ENCODE measurements around the gene CRB3.

Gene CRB3

DNA sequence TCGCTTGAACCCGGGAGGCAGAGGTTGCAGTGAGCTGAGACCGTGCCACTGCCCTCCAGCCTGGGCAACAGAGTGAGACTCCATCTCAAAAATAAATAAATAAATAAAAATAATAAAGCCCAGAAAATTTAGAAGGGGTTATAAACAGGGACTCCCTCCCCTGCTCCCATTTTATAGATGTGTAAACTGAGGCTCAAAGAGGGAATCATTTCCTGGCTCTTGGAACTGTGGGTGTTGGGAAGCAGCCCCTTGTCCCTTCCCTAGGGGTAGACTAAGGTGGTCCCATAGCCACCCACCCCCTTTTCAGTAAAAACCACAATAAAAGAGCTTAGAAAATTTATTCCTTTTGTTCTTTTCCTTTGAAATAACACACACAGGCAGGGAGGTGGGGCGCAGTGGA, 24.3 kb upstream of the CRB3 start:
- H3K9me3 ChIP-seq (ENCODE audit: control insufficient read depth, low read length), result no peaks in the 10 kb centered on the region
- H3K36me3 ChIP-seq (ENCODE audit: control insufficient read depth, insufficient read depth, low read length), result no peaks in the 10 kb centered on the region
- no peak overlapping the region for H3K27ac ChIP-seq (ENCODE audit: low read depth, low read length, severe bottlenecking)
- H3K4me3 ChIP-seq (ENCODE audit: extremely low read depth, insufficient read depth, low read length, poor library complexity, severe bottlenecking), result no peak overlapping the region
- H3K4me1 ChIP-seq (ENCODE audit: control insufficient read depth, insufficient read depth, low read length, poor library complexity, severe bottlenecking), result no peaks in the 10 kb centered on the region
- WGBS, 2 experiments (ENCODE audit: insufficient coverage in 2 of 2), result no CpG with 5 or more reads among the region's 4 CpGs

- Histone ChIP-seq H3K4me3 (ENCODE audit: extremely low read depth, insufficient read depth, low read length, poor library complexity, severe bottlenecking) (no peak overlapping the region), H3K36me3 (ENCODE audit: control insufficient read depth, insufficient read depth, low read length) (peaks cover 4% of the 10 kb centered on the region), H3K9me3 (ENCODE audit: control insufficient read depth, low read length) (no peaks in the 10 kb centered on the region), H3K27ac (ENCODE audit: low read depth, low read length, severe bottlenecking) (no peak overlapping the region), H3K4me1 (ENCODE audit: control insufficient read depth, insufficient read depth, low read length, poor library complexity, severe bottlenecking) (no peaks in the 10 kb centered on the region)
- 75 to 94% methylated on average over 2 of the region's 3 CpGs for WGBS, 2 experiments (ENCODE audit: insufficient coverage in 2 of 2)
These were observed 23.2 kb upstream of the CRB3 start for GRCh38 chr19:6440905-6441304.

GRCh38 chr19:6442087-6442688, 21.9 kb upstream of the CRB3 start:
- H3K9me3 ChIP-seq (ENCODE audit: control insufficient read depth, low read length), result no peaks in the 10 kb centered on the region
- H3K27ac ChIP-seq (ENCODE audit: low read depth, low read length, severe bottlenecking), result no peak overlapping the region
- 89 to 91% methylated on average over 7 to 9 of the region's 13 CpGs for WGBS, 2 experiments (ENCODE audit: insufficient coverage in 2 of 2)
- peaks cover 8% of the 10 kb centered on the region for H3K36me3 ChIP-seq (ENCODE audit: control insufficient read depth, insufficient read depth, low read length)
- no peak overlapping the region for H3K4me3 ChIP-seq (ENCODE audit: extremely low read depth, insufficient read depth, low read length, poor library complexity, severe bottlenecking)
- no peaks in the 10 kb centered on the region for H3K4me1 ChIP-seq (ENCODE audit: control insufficient read depth, insufficient read depth, low read length, poor library complexity, severe bottlenecking)

- H3K36me3 ChIP-seq (ENCODE audit: control insufficient read depth, insufficient read depth, low read length), result peaks cover 8% of the 10 kb centered on the region
- H3K4me3 ChIP-seq (ENCODE audit: extremely low read depth, insufficient read depth, low read length, poor library complexity, severe bottlenecking), result no peak overlapping the region
- H3K4me1 ChIP-seq (ENCODE audit: control insufficient read depth, insufficient read depth, low read length, poor library complexity, severe bottlenecking), result no peaks in the 10 kb centered on the region
- WGBS, 2 experiments (ENCODE audit: insufficient coverage in 2 of 2), result 85 to 93% methylated on average over 4 to 12 of the region's 13 CpGs
- H3K27ac ChIP-seq (ENCODE audit: low read depth, low read length, severe bottlenecking), result no peak overlapping the region
- H3K9me3 ChIP-seq (ENCODE audit: control insufficient read depth, low read length), result no peaks in the 10 kb centered on the region
These were observed 20.1 kb upstream of the CRB3 start for GRCh38 chr19:6443986-6444385.

DNA sequence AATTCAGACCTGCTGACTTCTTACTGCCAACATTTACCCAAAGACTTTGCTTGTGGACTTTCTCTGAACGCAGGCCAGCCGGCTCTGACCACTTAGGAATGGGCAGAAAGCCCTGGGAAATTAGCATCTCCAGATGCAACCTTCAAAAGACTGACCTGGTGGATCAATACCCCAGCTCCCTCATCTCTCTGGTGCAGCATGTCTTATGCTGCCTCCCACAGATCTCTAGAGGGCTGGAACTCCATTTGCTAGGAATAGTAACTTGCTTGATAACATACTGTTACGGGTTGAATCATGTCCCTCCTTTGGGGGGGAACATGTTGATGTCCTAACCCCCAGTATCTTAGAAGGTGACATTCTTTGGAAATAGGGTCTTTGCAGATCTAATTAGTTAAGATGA, 17.6 kb upstream of the CRB3 start:
- Histone ChIP-seq H3K9me3 (ENCODE audit: control insufficient read depth, low read length) (no peaks in the 10 kb centered on the region), H3K36me3 (ENCODE audit: control insufficient read depth, insufficient read depth, low read length) (peaks cover 9% of the 10 kb centered on the region), H3K27ac (ENCODE audit: low read depth, low read length, severe bottlenecking) (no peak overlapping the region), H3K4me3 (ENCODE audit: extremely low read depth, insufficient read depth, low read length, poor library complexity, severe bottlenecking) (no peak overlapping the region), H3K4me1 (ENCODE audit: control insufficient read depth, insufficient read depth, low read length, poor library complexity, severe bottlenecking) (no peaks in the 10 kb centered on the region)
- 89 to 100% methylated on average over 2 to 3 of the region's 3 CpGs for WGBS, 2 experiments (ENCODE audit: insufficient coverage in 2 of 2)

- 100% methylated on average over 1 to 2 of the region's 3 CpGs for WGBS, 2 experiments (ENCODE audit: insufficient coverage in 2 of 2)
- Histone ChIP-seq H3K36me3 (ENCODE audit: control insufficient read depth, insufficient read depth, low read length) (peaks cover 20% of the 10 kb centered on the region), H3K4me3 (ENCODE audit: extremely low read depth, insufficient read depth, low read length, poor library complexity, severe bottlenecking) (no peak overlapping the region), H3K9me3 (ENCODE audit: control insufficient read depth, low read length) (no peaks in the 10 kb centered on the region), H3K27ac (ENCODE audit: low read depth, low read length, severe bottlenecking) (no peak overlapping the region), H3K4me1 (ENCODE audit: control insufficient read depth, insufficient read depth, low read length, poor library complexity, severe bottlenecking) (no peaks in the 10 kb centered on the region)
These were observed 16.0 kb upstream of the CRB3 start for GRCh38 chr19:6448045-6448444.

- Histone ChIP-seq H3K4me1 (ENCODE audit: control insufficient read depth, insufficient read depth, low read length, poor library complexity, severe bottlenecking) (no peaks in the 10 kb centered on the region), H3K27ac (ENCODE audit: low read depth, low read length, severe bottlenecking) (no peak overlapping the region), H3K4me3 (ENCODE audit: extremely low read depth, insufficient read depth, low read length, poor library complexity, severe bottlenecking) (no peak overlapping the region), H3K9me3 (ENCODE audit: control insufficient read depth, low read length) (peaks cover 17% of the 10 kb centered on the region), H3K36me3 (ENCODE audit: control insufficient read depth, insufficient read depth, low read length) (peaks cover 41% of the 10 kb centered on the region)
- WGBS, 2 experiments (ENCODE audit: insufficient coverage in 2 of 2), result 91 to 100% methylated on average over 3 of the region's 5 CpGs
These were observed 13.9 kb upstream of the CRB3 start for GRCh38 chr19:6450166-6450565.

DNA sequence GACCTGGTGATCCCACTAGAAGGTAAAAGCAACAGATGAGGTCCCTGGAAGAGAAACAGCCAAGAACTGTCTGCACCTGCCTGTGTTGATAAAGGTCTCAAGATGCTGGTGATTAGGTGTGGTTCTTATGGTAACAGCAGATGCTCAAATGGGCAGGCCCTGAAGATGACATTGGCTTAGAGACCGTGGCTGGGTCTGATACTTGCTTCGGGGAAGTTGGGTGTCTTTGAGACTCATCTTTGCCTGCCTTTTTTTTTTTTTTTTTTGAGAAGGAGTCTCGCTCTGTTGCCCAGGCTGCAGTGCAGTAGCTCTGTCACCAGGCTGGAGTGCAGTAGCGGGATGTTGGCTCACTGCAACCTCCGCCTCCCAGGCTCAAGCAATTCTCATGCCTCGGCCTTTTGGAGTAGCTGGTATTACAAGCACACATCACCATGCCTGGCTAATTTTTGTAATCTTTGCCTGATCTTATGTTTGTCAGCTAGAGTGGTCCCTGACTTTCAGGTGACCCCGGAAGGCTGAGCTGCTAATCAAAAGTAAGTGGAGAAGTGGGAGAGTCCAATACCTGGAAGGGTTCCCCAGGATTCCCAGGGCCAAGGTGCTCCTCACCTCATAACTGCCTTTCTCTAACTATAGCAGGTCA, 12.4 kb upstream of the CRB3 start:
- 93 to 96% methylated on average over 3 to 4 of the region's 7 CpGs for WGBS, 2 experiments (ENCODE audit: insufficient coverage in 2 of 2)
- Histone ChIP-seq H3K4me1 (ENCODE audit: control insufficient read depth, insufficient read depth, low read length, poor library complexity, severe bottlenecking) (no peaks in the 10 kb centered on the region), H3K9me3 (ENCODE audit: control insufficient read depth, low read length) (peaks cover 20% of the 10 kb centered on the region), H3K36me3 (ENCODE audit: control insufficient read depth, insufficient read depth, low read length) (peaks cover 50% of the 10 kb centered on the region), H3K4me3 (ENCODE audit: extremely low read depth, insufficient read depth, low read length, poor library complexity, severe bottlenecking) (no peak overlapping the region), H3K27ac (ENCODE audit: low read depth, low read length, severe bottlenecking) (no peak overlapping the region)

- no peak overlapping the region for H3K4me3 ChIP-seq (ENCODE audit: extremely low read depth, insufficient read depth, low read length, poor library complexity, severe bottlenecking)
- 96 to 98% methylated on average over 17 to 18 of the region's 19 CpGs for WGBS, 2 experiments (ENCODE audit: insufficient coverage in 2 of 2)
- peaks cover 48% of the 10 kb centered on the region for H3K36me3 ChIP-seq (ENCODE audit: control insufficient read depth, insufficient read depth, low read length)
- H3K9me3 ChIP-seq (ENCODE audit: control insufficient read depth, low read length), result peaks cover 20% of the 10 kb centered on the region
- H3K27ac ChIP-seq (ENCODE audit: low read depth, low read length, severe bottlenecking), result no peak overlapping the region
- H3K4me1 ChIP-seq (ENCODE audit: control insufficient read depth, insufficient read depth, low read length, poor library complexity, severe bottlenecking), result no peaks in the 10 kb centered on the region
These were observed 11.9 kb upstream of the CRB3 start for GRCh38 chr19:6452223-6452614.

- Histone ChIP-seq H3K27ac (ENCODE audit: low read depth, low read length, severe bottlenecking) (no peak overlapping the region), H3K36me3 (ENCODE audit: control insufficient read depth, insufficient read depth, low read length) (peaks cover 48% of the 10 kb centered on the region), H3K4me3 (ENCODE audit: extremely low read depth, insufficient read depth, low read length, poor library complexity, severe bottlenecking) (no peak overlapping the region), H3K9me3 (ENCODE audit: control insufficient read depth, low read length) (peaks cover 20% of the 10 kb centered on the region), H3K4me1 (ENCODE audit: control insufficient read depth, insufficient read depth, low read length, poor library complexity, severe bottlenecking) (peaks cover 3% of the 10 kb centered on the region)
- WGBS, 2 experiments (ENCODE audit: insufficient coverage in 2 of 2), result no CpG with 5 or more reads among the region's 2 CpGs
These were observed 11.2 kb upstream of the CRB3 start for GRCh38 chr19:6452899-6453298.

- Histone ChIP-seq H3K9me3 (ENCODE audit: control insufficient read depth, low read length) (peaks cover 20% of the 10 kb centered on the region), H3K27ac (ENCODE audit: low read depth, low read length, severe bottlenecking) (no peak overlapping the region), H3K4me3 (ENCODE audit: extremely low read depth, insufficient read depth, low read length, poor library complexity, severe bottlenecking) (no peak overlapping the region), H3K36me3 (ENCODE audit: control insufficient read depth, insufficient read depth, low read length) (peaks cover 48% of the 10 kb centered on the region), H3K4me1 (ENCODE audit: control insufficient read depth, insufficient read depth, low read length, poor library complexity, severe bottlenecking) (peaks cover 8% of the 10 kb centered on the region)
- 94 to 97% methylated on average over 10 of the region's 11 CpGs for WGBS, 2 experiments (ENCODE audit: insufficient coverage in 2 of 2)
These were observed 10.0 kb upstream of the CRB3 start for GRCh38 chr19:6453951-6454565.

Data from mesodermal cell (in vitro differentiated cells).